ENCODE measurements around the gene ASB3. TPM values are rescaled to one million over a fixed set of nuclear protein-coding genes. Genes with fewer than 3 reads are reported as not detected.

ASB3 gene
- total and polyA plus RNA-seq, 2 donors (not counting 3 experiments of a cell fraction or from before 2014, with no cell fraction given): 20.3 to 20.5 TPM

- POLR2A ChIA-PET: no interaction called here
- Histone ChIP-seq H3K36me3 (ENCODE audit: control insufficient read depth in 2 of 2, extremely low read depth in 1 of 2, insufficient read depth in 2 of 2, low read length in 2 of 2) (peaks cover 4 to 10% of the 10 kb centered on the region in 2 experiments), H3K9ac (replicated peaks; ENCODE audit: extremely low read depth, insufficient read depth, low read length) (no peak overlapping the region), H4K20me1 (replicated peaks; ENCODE audit: control insufficient read depth, extremely low read depth, insufficient read depth, low read length) (no peaks in the 10 kb centered on the region), H3K9me1 (replicated peaks; ENCODE audit: control insufficient read depth, extremely low read depth, insufficient read depth, low read length) (no peaks in the 10 kb centered on the region), H2AFZ (ENCODE audit: low read depth, low read length) (no peak overlapping the region), H3K4me2 (ENCODE audit: insufficient read depth, low read length) (no peak overlapping the region), H3K4me3 (replicated peaks in 1 of 3; ENCODE audit: insufficient read depth in 1 of 3, low read depth in 1 of 3, low read length in 3 of 3) (no peak overlapping the region), H3K9me3 (replicated peaks; ENCODE audit: control insufficient read depth, insufficient read depth, low read length) (no peaks in the 10 kb centered on the region), H3K4me1 (ENCODE audit: control insufficient read depth, extremely low read depth, insufficient read depth, low read length) (peaks cover 2% of the 10 kb centered on the region), H3K79me2 (ENCODE audit: control insufficient read depth, insufficient read depth, low read length) (no peaks in the 10 kb centered on the region), H3K27ac (ENCODE audit: insufficient read depth, low read depth, low read length) (no peak overlapping the region), H3K27me3 (ENCODE audit: control insufficient read depth in 2 of 2, insufficient read depth in 2 of 2, low read length in 2 of 2) (no peaks in the 10 kb centered on the region)
- dilution Hi-C loops (cut with MboI; ENCODE audit: extremely low pct_ligation_motif_present, low sequenced_read_pairs) (no loop called here), intact Hi-C loops (cut with micrococcal nuclease) (no loop called here)
- TF ChIP-seq MYC (IDR thresholded peaks at IDR 0.05; ENCODE audit: low read depth, low read length): no peak
- no peak for TF ChIP-seq POLR2AphosphoS5 (IDR thresholded peaks at IDR 0.05; ENCODE audit: insufficient read depth, low read depth, low read length)
- no peak for TF ChIP-seq FOS (IDR thresholded peaks at IDR 0.05; ENCODE audit: borderline replicate concordance, insufficient read depth, low read length)
- TF ChIP-seq EZH2 (IDR thresholded peaks at IDR 0.05; ENCODE audit: borderline replicate concordance, low read depth, low read length, severe bottlenecking): no peak
- no peak for TF ChIP-seq JUN (IDR thresholded peaks at IDR 0.05; ENCODE audit: borderline replicate concordance, insufficient read depth, insufficient read length, low read depth)
- TF ChIP-seq, protein P1, sequence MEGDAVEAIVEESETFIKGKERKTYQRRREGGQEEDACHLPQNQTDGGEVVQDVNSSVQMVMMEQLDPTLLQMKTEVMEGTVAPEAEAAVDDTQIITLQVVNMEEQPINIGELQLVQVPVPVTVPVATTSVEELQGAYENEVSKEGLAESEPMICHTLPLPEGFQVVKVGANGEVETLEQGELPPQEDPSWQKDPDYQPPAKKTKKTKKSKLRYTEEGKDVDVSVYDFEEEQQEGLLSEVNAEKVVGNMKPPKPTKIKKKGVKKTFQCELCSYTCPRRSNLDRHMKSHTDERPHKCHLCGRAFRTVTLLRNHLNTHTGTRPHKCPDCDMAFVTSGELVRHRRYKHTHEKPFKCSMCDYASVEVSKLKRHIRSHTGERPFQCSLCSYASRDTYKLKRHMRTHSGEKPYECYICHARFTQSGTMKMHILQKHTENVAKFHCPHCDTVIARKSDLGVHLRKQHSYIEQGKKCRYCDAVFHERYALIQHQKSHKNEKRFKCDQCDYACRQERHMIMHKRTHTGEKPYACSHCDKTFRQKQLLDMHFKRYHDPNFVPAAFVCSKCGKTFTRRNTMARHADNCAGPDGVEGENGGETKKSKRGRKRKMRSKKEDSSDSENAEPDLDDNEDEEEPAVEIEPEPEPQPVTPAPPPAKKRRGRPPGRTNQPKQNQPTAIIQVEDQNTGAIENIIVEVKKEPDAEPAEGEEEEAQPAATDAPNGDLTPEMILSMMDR (IDR thresholded peaks at IDR 0.05; ENCODE audit: extremely low read depth in 1 of 2, insufficient read depth in 1 of 2, low read depth in 1 of 2, low read length in 2 of 2): no peak
- TF ChIP-seq GATA2 (IDR thresholded peaks at IDR 0.05; ENCODE audit: insufficient read depth, insufficient read length, low read depth, low read length): no peak
- TF ChIP-seq MAX (IDR thresholded peaks at IDR 0.05; ENCODE audit: insufficient read depth, insufficient read length): no peak
- no peak for TF ChIP-seq POLR2A (IDR thresholded peaks at IDR 0.05; ENCODE audit: low read depth, low read length)
- BruUV-seq (replicated peaks): no TSS peak
- FAIRE-seq: no peak
- CTCF ChIA-PET: interaction anchor here (2.2 kb wide), 1 partner anchor 34 kb away, joined by 7 read pairs; the partner anchor contains the start of gene CHAC2
- no peak for DNase-seq (ENCODE audit: low read depth, low spot score)
These were observed 14.8 kb upstream of the ASB3 start for GRCh38 chr2:53801547-53801946.

All from endothelial cell of umbilical vein (primary cell).